Right lobe of liver (tissue), 6 donors: ENCODE measurements around the gene UQCRQ. TPM values are rescaled to one million over a fixed set of nuclear protein-coding genes. Genes with fewer than 3 reads are reported as not detected.
A peak's percentile ranks its signal among the peaks of the same experiment; 100 is the strongest.

Experiments
- ATAC-seq, 4 donors: fragments of 200-7000 bp; cut with Tn5 transposase; one replicate each; pipeline ENCODE4 v1.9.1; 2020; ENCODE audit warnings: mild to moderate bottlenecking in 4 of 4, moderate library complexity in 4 of 4
- DNase-seq, 3 donors: peaks; one replicate each; pipeline ENCODE4 v3.0.0-alpha.2; 2020
- H3K27ac ChIP-seq, 3 donors: fragments of 200-600 bp; one replicate each; pipeline ENCODE4 v1.8.0; 2022
- H3K27me3 ChIP-seq, 2 donors: fragments of 200-600 bp; one replicate each; pipeline ENCODE4 v1.8.0; 2022
- H3K36me3 ChIP-seq, 4 donors: fragments of 200-600 bp; sonication (generic) in 1 of 4; one replicate each; pipeline versions ENCODE4 v1.5.1 to v1.8.0; 2017 to 2022; ENCODE audit warnings: control low read depth in 1 of 4
- H3K4me1 ChIP-seq, 4 donors: fragments of 200-600 bp; sonication (generic) in 1 of 4; one replicate each; pipeline versions ENCODE4 v1.5.1 to v1.8.0; 2017 to 2022; ENCODE audit warnings: control low read depth in 1 of 4
- H3K4me3 ChIP-seq, 3 donors: fragments of 200-600 bp; one replicate each; pipeline ENCODE4 v1.8.0; 2022
- H3K9me3 ChIP-seq, 4 donors: fragments of 200-600 bp; sonication (generic) in 1 of 4; one replicate each; pipeline versions ENCODE4 v1.5.1 to v1.8.0; 2017 to 2022; ENCODE audit warnings: control low read depth in 1 of 4
- CTCF ChIP-seq, 4 donors: fragments of 200-600 bp in 3 of 4; fragments of 450-650 bp in 1 of 4; IDR thresholded peaks; one replicate each; pipeline versions ENCODE4 v1.5.1 to v1.8.0; 2016 to 2022; ENCODE audit warnings: antibody characterized with exemption in 4 of 4, mild to moderate bottlenecking in 2 of 4
- POLR2A ChIP-seq: fragments of 450-650 bp; IDR thresholded peaks from one replicate; pipeline ENCODE4 v1.6.1; 2017; ENCODE audit warnings: antibody characterized with exemption, mild to moderate bottlenecking
- WGBS: methylation state at CpG from one replicate; pipeline ENCODE4 v1.1.6; 2018; ENCODE audit warnings: low coverage, low lambda C conversion rate; ENCODE audit not compliant: insufficient coverage; ENCODE audit errors: missing lambda C conversion rate; 5-methylcytosine and 5-hydroxymethylcytosine counted together
- intact Hi-C, 2 donors: fragments of 100-400 bp; cut with DNase I; formaldehyde crosslinking; loops; one replicate each; pipeline versions ENCODE4 v1.11.2 to v1.14.1; 2022
- total RNA-seq, 6 experiments: library from RNA; depleted of rRNA in 2 of 6; stranded (reverse); fragments of >200 nt in 2 of 6; fragmentation: NEBNext Ultra II Directional in 3 of 6; extraction: Animal tissue kit (Norgen Biotek cat#: 25700) in 3 of 6; gene quantifications; one replicate each; pipeline versions ENCODE4 v1.1.0 to v1.2.4, GENCODE V29; 2016 to 2023
- donor health status: DM: no; HTN: yes; CAD: no.
- donor health status: DM: no; HTN: no; CAD: no.
- donor health status: DM: no; HTN: no; CAD: no.
- donor health status: DM: no; HTN: yes; CAD: no.
- donor health status: DM: no; HTN: yes; CAD: no.

The UQCRQ gene
- total RNA-seq, 6 experiments from 2014 or later = 488 to 702 (median 628) TPM

- no peaks in the 10 kb centered on the region for H3K9me3 ChIP-seq
- ATAC-seq = no peak
- DNase-seq = no peak
- H3K36me3 ChIP-seq = no peaks in the 10 kb centered on the region
- no peak overlapping the region for H3K4me3 ChIP-seq
- peak overlapping the region; percentile 94 to 98 (median 95) for H3K27ac ChIP-seq
- peaks cover 0 to 55% (median 21%) of the 10 kb centered on the region in 4 donors for H3K4me1 ChIP-seq
- intact Hi-C loops = no loop called here
- no peaks in the 10 kb centered on the region for H3K27me3 ChIP-seq
- WGBS = 21% methylated on average over 3 of the region's 3 CpGs
- peak; percentile 5 for TF ChIP-seq POLR2A
- no peak for TF ChIP-seq CTCF (IDR thresholded peaks at IDR 0.05)
These were observed 26.1 kb upstream of the UQCRQ start for GRCh38 chr5:132840313-132840712.

DNA sequence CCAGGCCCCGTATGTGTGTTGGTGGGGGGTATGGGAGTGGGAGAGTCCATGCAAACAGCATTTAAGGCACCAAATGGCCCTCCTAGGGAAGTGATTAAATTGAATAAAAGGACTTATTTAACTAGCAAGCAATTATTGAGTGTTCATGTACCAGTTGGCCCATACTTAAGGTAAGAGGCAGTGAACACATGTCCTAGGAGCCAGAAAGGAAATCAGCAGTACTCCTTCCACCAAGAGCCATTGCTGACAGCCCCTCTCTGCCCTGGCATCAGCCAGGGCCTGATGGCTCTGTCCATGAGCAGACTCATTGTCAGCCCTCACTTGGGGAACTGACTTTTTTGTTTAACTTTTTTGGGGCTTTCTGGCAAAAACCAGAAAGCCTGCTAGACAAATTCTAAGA is 25.5 kb upstream of the UQCRQ start:
- intact Hi-C loops = no loop called here
- DNase-seq (no peak), ATAC-seq (no peak)
- H3K4me3 ChIP-seq = no peak overlapping the region
- 40% methylated on average over 1 of the region's 1 CpG for WGBS
- H3K36me3 ChIP-seq = no peaks in the 10 kb centered on the region
- H3K9me3 ChIP-seq = no peaks in the 10 kb centered on the region
- H3K27me3 ChIP-seq = no peaks in the 10 kb centered on the region
- TF ChIP-seq CTCF (IDR thresholded peaks at IDR 0.05) (no peak), POLR2A (no peak)
- H3K27ac ChIP-seq = peak overlapping the region; percentile 94 to 98 (median 95)
- peaks cover 0 to 55% (median 21%) of the 10 kb centered on the region in 4 donors for H3K4me1 ChIP-seq

GRCh38 chr5:132841305-132841704 is 25.1 kb upstream of the UQCRQ start:
- no peaks in the 10 kb centered on the region for H3K9me3 ChIP-seq
- H3K27me3 ChIP-seq = no peaks in the 10 kb centered on the region
- ATAC-seq (no peak), DNase-seq (no peak)
- intact Hi-C loops = no loop called here
- TF ChIP-seq CTCF (IDR thresholded peaks at IDR 0.05) (no peak), POLR2A (peak; percentile 25)
- 28% methylated on average over 4 of the region's 4 CpGs for WGBS
- H3K27ac ChIP-seq = peak overlapping the region; percentile 94 to 98 (median 95)
- H3K4me3 ChIP-seq = no peak overlapping the region
- peaks cover 0 to 55% (median 20%) of the 10 kb centered on the region in 4 donors for H3K4me1 ChIP-seq
- no peaks in the 10 kb centered on the region for H3K36me3 ChIP-seq

- no peak overlapping the region for H3K4me3 ChIP-seq
- H3K9me3 ChIP-seq = no peaks in the 10 kb centered on the region
- H3K27ac ChIP-seq = no peak overlapping the region
- intact Hi-C loops = no loop called here
- H3K27me3 ChIP-seq = no peaks in the 10 kb centered on the region
- WGBS = 96% methylated on average over 8 of the region's 8 CpGs
- TF ChIP-seq CTCF (IDR thresholded peaks at IDR 0.05) (no peak), POLR2A (no peak)
- ATAC-seq (no peak), DNase-seq (no peak)
- H3K4me1 ChIP-seq = peaks cover 0 to 36% (median 9%) of the 10 kb centered on the region in 4 donors
- H3K36me3 ChIP-seq = no peaks in the 10 kb centered on the region
These were observed 18.2 kb upstream of the UQCRQ start for GRCh38 chr5:132848270-132848669.

- intact Hi-C loops = no loop called here
- no peak overlapping the region for H3K4me3 ChIP-seq
- peaks cover 0 to 43% (median 13%) of the 10 kb centered on the region in 4 donors for H3K4me1 ChIP-seq
- H3K36me3 ChIP-seq = no peaks in the 10 kb centered on the region
- no peak for TF ChIP-seq CTCF (IDR thresholded peaks at IDR 0.05)
- TF ChIP-seq POLR2A = no peak
- WGBS = 29% methylated on average over 1 of the region's 1 CpG
- no peaks in the 10 kb centered on the region for H3K9me3 ChIP-seq
- peak overlapping the region; percentile 37 to 81 (median 56) for H3K27ac ChIP-seq
- H3K27me3 ChIP-seq = no peaks in the 10 kb centered on the region
- ATAC-seq (peak; percentile 28 to 45 (median 42)), DNase-seq (no peak)
These were observed 17.1 kb upstream of the UQCRQ start for GRCh38 chr5:132849347-132849746.
